WI38 (cell line): Measurements from ENCODE around the gene RPUSD1.

ENCODE experiments used
- H3K4me3 ChIP-seq: 2 replicates; pipeline ENCODE4 v1.5.1; 2011; ENCODE audit warnings: low read depth, mild to moderate bottlenecking, control low read depth, low read length
- TF ChIP-seq, protein P1 (sequence below): IDR thresholded peaks from 2 replicates; pipeline ENCODE4 v1.5.1; 2012; ENCODE audit warnings: low read depth, mild to moderate bottlenecking, control low read depth, low read length

RPUSD1 gene

GRCh38 chr16:774086-775001, 13.8 kb downstream of the RPUSD1 start:
- no peak overlapping the region for H3K4me3 ChIP-seq
- TF ChIP-seq, protein P1, sequence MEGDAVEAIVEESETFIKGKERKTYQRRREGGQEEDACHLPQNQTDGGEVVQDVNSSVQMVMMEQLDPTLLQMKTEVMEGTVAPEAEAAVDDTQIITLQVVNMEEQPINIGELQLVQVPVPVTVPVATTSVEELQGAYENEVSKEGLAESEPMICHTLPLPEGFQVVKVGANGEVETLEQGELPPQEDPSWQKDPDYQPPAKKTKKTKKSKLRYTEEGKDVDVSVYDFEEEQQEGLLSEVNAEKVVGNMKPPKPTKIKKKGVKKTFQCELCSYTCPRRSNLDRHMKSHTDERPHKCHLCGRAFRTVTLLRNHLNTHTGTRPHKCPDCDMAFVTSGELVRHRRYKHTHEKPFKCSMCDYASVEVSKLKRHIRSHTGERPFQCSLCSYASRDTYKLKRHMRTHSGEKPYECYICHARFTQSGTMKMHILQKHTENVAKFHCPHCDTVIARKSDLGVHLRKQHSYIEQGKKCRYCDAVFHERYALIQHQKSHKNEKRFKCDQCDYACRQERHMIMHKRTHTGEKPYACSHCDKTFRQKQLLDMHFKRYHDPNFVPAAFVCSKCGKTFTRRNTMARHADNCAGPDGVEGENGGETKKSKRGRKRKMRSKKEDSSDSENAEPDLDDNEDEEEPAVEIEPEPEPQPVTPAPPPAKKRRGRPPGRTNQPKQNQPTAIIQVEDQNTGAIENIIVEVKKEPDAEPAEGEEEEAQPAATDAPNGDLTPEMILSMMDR, result no peak

GRCh38 chr16:772959-773358, 15.2 kb downstream of the RPUSD1 start:
- TF ChIP-seq, protein P1, result no peak

GRCh38 chr16:770411-770810, 17.8 kb downstream of the RPUSD1 start:
- H3K4me3 ChIP-seq, result no peak overlapping the region
- TF ChIP-seq, protein P1, result no peak

More at GRCh38 chr16:772959-773358, 15.2 kb downstream of the RPUSD1 start:
- no peak overlapping the region for H3K4me3 ChIP-seq

GRCh38 chr16:769934-770333, 18.2 kb downstream of the RPUSD1 start:
- TF ChIP-seq, protein P1, result no peak
- no peak overlapping the region for H3K4me3 ChIP-seq

- TF ChIP-seq, protein P1, result no peak
- no peak overlapping the region for H3K4me3 ChIP-seq
These were observed 18.9 kb downstream of the RPUSD1 start for GRCh38 chr16:769184-769784.

- TF ChIP-seq, protein P1, result no peak
- no peak overlapping the region for H3K4me3 ChIP-seq
These were observed 19.8 kb downstream of the RPUSD1 start for GRCh38 chr16:768428-768827.

- no peak overlapping the region for H3K4me3 ChIP-seq
- TF ChIP-seq, protein P1, result no peak
These were observed 20.4 kb downstream of the RPUSD1 start for GRCh38 chr16:767743-768235.
